HG03460 (cell line): ENCODE measurements around the gene BOC.

Source experiments
- ATAC-seq: cut with Tn5 transposase; IDR thresholded peaks from one replicate; pipeline ENCODE4 v1.9.1; 2021; ENCODE audit not compliant: unreplicated experiment

The BOC gene

GRCh38 chr3:113193288-113193687 lies 18.1 kb upstream of the BOC start:
- ATAC-seq, result no peak

- ATAC-seq, result no peak
Measured at GRCh38 chr3:113193719-113194118, 17.6 kb upstream of the BOC start.

- no peak for ATAC-seq
Measured at GRCh38 chr3:113194823-113195401, 16.4 kb upstream of the BOC start.

- no peak for ATAC-seq
Measured at GRCh38 chr3:113200351-113200750, 11.0 kb upstream of the BOC start.

GRCh38 chr3:113200946-113201345 lies 10.4 kb upstream of the BOC start:
- ATAC-seq, result no peak

- no peak for ATAC-seq
Measured at GRCh38 chr3:113204371-113204770, 7.0 kb upstream of the BOC start.

GRCh38 chr3:113205481-113205880 lies 5.9 kb upstream of the BOC start:
- ATAC-seq, result no peak

- ATAC-seq, result no peak
Measured at GRCh38 chr3:113210604-113211329, 590 bp upstream of the BOC start.

GRCh38 chr3:113212150-113212843 lies 940 bp downstream of the BOC start:
- ATAC-seq, result no peak

GRCh38 chr3:113212844-113213375 lies 1.6 kb downstream of the BOC start:
- no peak for ATAC-seq

GRCh38 chr3:113213896-113214587 lies 2.7 kb downstream of the BOC start:
- ATAC-seq, result no peak

- no peak for ATAC-seq
Measured at GRCh38 chr3:113214917-113215595, 3.7 kb downstream of the BOC start.

- ATAC-seq, result no peak
Measured at GRCh38 chr3:113216393-113216792, 5.0 kb downstream of the BOC start.

- no peak for ATAC-seq
Measured at GRCh38 chr3:113218011-113218680, 6.8 kb downstream of the BOC start.

- ATAC-seq, result no peak
Measured at GRCh38 chr3:113218681-113219045, 7.3 kb downstream of the BOC start.

- ATAC-seq, result no peak
Measured at GRCh38 chr3:113219605-113220300, 8.4 kb downstream of the BOC start.

- ATAC-seq, result no peak
Measured at GRCh38 chr3:113220721-113221120, 9.4 kb downstream of the BOC start.

GRCh38 chr3:113221721-113222257 lies 10.4 kb downstream of the BOC start:
- no peak for ATAC-seq

GRCh38 chr3:113222451-113223086 lies 11.2 kb downstream of the BOC start:
- no peak for ATAC-seq
